Measurements from ENCODE around the gene PRAC2.

The PRAC2 gene

DNA sequence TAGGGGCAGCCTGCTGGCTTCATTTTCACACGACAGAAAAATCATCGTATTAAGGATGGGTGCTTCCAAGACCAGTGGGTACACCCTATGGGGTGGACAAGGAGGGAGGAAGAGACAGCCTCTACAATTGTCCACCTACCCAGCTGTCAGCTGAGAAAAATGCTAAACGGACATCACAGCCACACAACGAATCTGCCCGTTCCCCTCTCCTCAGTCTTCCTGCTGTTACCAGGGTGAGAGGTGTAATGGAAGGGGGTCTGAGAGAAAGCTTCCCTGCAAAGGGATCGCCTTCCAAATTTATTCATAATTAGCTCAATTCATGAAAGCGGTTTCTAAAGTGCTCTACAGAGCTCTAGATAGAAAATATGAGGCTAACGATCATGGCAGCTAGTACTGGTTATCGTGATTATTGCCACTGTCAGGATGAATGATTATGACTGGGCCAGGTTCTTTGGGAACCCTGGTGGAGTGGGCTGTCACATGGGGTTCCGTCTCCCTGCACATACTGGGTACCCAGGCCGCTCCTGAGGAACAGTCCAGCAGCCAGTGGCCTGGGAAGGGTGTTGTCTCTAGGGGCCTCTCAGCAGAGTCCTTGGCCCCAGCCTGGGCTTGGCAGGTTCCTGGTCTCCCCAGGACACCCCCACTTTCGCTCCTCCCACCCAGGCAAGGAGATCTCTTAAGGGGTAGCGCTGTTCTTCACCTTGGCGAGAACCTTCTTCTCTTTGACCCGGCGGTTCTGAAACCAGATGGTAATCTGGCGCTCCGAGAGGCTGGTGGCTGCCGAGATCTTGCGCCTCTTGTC lies 3.3 kb downstream of the PRAC2 start:
- DNase-seq (ENCODE audit: low read depth), result no peak
- peak overlapping the region; percentile 91 for H3K4me3 ChIP-seq (ENCODE audit: low read depth, low read length)
- TF ChIP-seq, protein P1, sequence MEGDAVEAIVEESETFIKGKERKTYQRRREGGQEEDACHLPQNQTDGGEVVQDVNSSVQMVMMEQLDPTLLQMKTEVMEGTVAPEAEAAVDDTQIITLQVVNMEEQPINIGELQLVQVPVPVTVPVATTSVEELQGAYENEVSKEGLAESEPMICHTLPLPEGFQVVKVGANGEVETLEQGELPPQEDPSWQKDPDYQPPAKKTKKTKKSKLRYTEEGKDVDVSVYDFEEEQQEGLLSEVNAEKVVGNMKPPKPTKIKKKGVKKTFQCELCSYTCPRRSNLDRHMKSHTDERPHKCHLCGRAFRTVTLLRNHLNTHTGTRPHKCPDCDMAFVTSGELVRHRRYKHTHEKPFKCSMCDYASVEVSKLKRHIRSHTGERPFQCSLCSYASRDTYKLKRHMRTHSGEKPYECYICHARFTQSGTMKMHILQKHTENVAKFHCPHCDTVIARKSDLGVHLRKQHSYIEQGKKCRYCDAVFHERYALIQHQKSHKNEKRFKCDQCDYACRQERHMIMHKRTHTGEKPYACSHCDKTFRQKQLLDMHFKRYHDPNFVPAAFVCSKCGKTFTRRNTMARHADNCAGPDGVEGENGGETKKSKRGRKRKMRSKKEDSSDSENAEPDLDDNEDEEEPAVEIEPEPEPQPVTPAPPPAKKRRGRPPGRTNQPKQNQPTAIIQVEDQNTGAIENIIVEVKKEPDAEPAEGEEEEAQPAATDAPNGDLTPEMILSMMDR (IDR thresholded peaks at IDR 0.05; ENCODE audit: control insufficient read depth, extremely low read depth, insufficient read depth), result no peak

DNA sequence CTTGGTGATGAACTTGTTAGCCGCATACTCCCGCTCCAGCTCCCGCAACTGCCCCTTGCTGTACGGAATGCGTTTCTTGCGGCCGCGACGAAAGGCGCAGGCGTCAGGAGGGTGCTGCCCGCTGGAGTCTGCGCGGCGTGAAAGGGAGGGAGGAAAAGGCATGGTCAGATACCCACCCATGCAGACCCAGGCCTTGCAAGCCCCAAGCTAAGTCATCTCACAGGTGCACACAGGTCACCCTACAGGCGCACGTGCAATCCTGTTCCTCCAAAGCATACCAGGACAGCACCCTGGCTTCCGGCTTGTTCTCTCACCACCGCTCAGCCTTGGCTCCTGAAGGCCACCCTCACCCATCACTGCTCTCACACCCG lies 3.9 kb downstream of the PRAC2 start:
- DNase-seq (ENCODE audit: low read depth), result no peak
- TF ChIP-seq, protein P1 (IDR thresholded peaks at IDR 0.05; ENCODE audit: control insufficient read depth, extremely low read depth, insufficient read depth), result no peak
- peak overlapping the region; percentile 91 for H3K4me3 ChIP-seq (ENCODE audit: low read depth, low read length)

DNA sequence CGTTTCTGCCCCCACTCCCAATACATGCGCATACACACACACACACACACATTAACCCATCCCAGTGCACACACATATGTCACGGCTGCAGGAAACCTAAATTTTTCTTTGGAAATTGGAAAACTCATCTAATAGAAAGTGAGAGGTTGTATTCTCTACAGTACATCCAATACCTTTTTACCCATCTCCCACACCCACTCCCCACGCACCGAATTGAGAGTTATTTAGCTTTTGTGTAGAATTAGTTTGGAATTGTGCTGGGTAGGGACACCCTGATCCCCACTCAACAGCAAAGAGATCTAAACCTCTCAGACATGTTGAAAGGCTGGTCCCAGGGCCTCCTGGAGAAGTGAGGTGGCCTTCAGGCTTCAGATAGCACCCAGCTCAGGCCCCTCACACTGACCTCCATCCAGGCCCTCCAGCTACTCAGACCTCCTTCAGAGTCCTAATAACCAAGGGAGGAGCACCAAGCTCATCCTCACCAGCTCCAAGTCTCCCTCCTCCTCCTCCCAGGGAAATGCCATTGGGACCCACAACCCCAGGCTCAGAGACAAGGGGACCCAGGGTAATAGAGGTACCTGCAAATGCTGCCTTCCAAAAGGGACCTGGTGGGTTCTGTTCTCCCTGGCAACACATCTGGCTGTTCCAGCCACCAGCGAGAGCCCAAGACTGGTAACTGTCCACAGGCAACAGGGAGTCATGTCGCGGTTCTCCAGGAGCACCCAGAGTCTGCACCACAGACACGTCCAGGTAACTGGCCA lies 4.6 kb downstream of the PRAC2 start:
- no peak for DNase-seq (ENCODE audit: low read depth)
- TF ChIP-seq, protein P1 (IDR thresholded peaks at IDR 0.05; ENCODE audit: control insufficient read depth, extremely low read depth, insufficient read depth), result no peak
- peak overlapping the region; percentile 91 for H3K4me3 ChIP-seq (ENCODE audit: low read depth, low read length)

DNA sequence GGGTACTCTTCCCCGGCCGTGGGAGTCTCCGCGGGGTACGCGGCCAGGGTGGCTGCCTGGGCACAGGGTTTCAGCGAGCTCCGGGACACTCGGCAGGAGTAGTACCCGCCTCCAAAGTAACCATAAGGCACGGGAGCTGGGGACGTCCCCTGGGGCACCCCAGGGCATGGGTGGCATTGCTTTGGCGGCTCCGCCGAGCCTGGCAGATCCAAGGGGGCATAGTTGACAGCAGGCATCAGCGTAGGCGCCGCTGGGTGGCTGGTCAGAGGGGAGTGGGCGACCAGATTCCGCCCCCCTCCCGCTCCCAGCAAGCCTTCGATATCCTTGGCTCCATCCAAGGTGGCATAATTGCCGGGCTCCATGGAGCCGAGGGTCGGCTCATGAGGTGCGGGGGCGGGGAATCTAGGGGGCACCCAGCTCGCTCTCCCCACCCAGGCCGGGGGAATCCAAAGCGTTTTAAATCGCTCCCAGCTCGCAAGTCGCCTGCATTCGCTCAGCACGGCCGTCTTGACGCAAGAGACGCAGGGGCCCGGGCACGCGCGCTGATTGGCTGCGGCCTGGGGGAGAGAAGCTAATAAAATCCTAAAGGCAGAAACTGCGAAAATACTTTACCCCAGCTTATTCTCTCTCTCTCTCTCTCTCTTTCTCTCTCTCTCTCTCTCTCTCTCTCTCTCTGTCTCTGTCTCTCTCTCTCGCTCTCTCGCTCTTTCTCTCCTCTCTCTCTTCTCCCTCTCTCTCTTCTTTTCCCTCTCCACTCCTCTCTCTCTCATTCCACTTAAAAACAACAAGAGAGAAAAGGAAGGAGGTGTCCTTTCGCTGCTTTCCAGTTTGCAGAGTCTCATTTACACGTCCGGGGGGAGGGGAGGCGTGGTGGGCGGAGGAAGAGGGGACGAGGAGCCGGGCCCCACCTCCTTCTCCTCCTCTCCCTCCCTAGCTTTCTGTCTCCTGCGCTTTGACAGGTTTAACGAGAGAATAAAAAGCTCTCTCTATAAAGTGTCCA lies 5.5 kb downstream of the PRAC2 start, which contains the start of gene HOXB13:
HOXB13 (minus strand) TSS at position 519 of the 1,000 bp plus-strand sequence; CDS start at position 362, 157 bp downstream.
- DNase-seq (ENCODE audit: low read depth), result peak; percentile 92
- TF ChIP-seq, protein P1 (IDR thresholded peaks at IDR 0.05; ENCODE audit: control insufficient read depth, extremely low read depth, insufficient read depth), result no peak
- H3K4me3 ChIP-seq (ENCODE audit: low read depth, low read length), result peak within 1 kb of the TSS; percentile 91

DNA sequence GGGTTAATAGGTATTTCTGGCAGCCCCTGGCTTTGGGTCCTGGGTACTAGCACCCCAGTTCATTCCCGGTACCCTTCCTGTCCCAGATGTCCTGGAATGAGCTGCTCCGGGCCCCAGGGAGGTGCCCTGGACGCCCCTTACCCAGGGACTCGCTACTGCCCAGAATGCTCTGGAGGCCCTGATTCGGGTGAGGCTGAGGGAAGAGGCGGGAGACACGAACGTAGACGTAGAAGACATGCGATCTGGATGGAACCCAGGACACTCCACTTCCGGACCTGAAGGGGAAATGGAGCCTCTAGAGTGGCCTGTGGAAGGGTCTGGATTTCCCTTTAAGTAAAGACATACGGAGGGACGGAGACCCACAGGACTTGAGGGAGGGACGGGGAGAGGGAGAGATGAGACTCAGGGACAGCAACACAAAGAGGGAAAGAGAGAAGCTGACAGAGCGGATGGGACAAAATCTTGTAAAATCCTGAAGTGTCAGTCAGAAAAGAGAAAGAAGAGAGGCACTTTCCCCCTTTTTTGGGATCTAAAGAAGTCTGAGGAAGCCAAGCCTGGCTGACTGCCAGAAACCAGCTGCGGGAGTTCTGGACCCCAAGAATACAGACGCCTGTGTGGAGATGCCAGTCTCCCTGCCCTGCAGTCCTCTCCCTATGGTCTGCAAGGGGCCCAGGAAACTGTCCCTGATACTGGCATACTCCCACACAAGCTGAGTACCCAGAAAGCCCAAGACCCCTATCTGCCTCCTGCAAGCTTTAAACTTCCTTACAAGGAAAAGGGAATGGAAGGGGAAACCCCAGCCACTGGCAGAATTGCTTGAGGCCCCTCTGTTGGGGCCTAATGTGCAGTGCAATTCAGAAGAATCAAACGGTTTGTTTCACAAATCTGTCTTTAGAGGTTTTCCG lies 6.6 kb downstream of the PRAC2 start:
- DNase-seq (ENCODE audit: low read depth), result no peak
- peak overlapping the region; percentile 91 for H3K4me3 ChIP-seq (ENCODE audit: low read depth, low read length)
- TF ChIP-seq, protein P1 (IDR thresholded peaks at IDR 0.05; ENCODE audit: control insufficient read depth, extremely low read depth, insufficient read depth), result no peak
